Activated T-cell treated with anti-CD3 and anti-CD28 coated beads, Interleukin-2, amount 50 U/mL, for 48 hours (primary cell): ENCODE measurements around the gene CCDC170.
"Not testable (repeated sequence)": the region's sequence is repeated elsewhere in the genome, so short reads cannot be mapped to it uniquely, and the experiment has no call there.

Experiments
- DNase-seq, 2 experiments: peaks; one replicate each; pipeline ENCODE4 v3.0.0-alpha.2; 2020

Gene CCDC170

GRCh38 chr6:151494235-151494935, 568 bp downstream of the CCDC170 start:
- peak; percentile 34 to 35 for DNase-seq

- no peak for DNase-seq
Measured at GRCh38 chr6:151494936-151495320, 1.1 kb downstream of the CCDC170 start.

- no peak for DNase-seq
Measured at GRCh38 chr6:151495380-151495779, 1.6 kb downstream of the CCDC170 start.

DNA sequence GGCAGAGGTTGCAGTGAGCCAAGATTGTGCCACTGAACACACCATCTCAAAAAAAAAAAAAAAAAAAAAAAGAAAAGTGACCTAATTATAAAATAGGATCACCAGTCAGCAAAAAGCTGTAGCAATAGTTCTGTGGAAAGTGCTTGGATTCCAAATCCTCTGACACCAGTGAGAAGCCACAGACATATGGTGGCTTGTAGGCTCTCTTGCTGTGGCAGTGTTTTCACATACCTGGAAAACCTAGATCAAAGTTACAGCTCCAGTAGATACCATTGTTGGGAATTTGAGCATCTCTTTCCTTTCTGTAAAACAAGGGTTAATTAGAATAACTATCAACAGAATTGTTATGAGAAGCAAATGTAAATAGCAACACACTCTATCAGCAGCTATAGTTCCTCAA, 4.1 kb downstream of the CCDC170 start:
- DNase-seq: no peak

DNA sequence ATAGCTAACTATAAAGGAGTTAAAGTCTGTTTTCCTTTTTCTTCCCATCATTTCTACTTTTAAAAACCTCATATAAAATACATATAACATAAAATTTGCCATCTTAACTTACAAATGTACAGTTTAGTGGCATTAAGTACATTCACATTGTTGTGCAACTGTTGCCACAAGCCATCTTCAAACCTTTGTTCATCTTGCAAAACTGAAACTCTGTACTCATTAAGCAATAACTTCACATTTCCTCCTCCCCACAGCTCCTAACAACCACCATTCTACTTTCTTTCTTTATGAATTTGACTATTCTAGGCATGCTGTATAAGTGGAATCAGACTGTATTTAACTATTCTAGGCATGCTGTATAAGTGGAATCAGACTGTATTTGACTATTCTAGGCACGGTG, 4.5 kb downstream of the CCDC170 start:
- no peak for DNase-seq

GRCh38 chr6:151499551-151499950, 5.7 kb downstream of the CCDC170 start:
- DNase-seq: no peak

GRCh38 chr6:151501511-151502136, 7.8 kb downstream of the CCDC170 start:
- no peak for DNase-seq

GRCh38 chr6:151502499-151502898, 8.7 kb downstream of the CCDC170 start:
- DNase-seq: no peak

- DNase-seq: no peak
Measured at GRCh38 chr6:151506761-151507160, 12.9 kb downstream of the CCDC170 start.

DNA sequence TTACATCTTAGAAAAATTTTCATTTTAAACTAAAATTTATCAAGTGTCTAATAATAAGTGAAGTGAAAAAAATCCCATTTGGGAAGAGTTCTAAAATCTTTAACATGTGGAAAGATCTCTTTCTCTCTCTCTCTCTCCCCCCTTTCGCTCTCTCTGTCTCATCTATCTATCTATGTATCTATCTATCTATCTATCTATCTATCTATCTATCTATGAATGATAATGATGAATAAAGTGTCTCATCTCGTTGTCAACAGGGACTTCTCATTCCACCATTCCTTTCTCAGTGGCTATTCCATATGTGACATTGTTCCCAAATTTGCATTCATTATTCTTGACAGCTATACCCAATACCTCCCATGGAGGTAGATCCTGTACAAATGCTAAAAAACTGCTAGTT, 15.2 kb downstream of the CCDC170 start:
- no peak for DNase-seq

DNA sequence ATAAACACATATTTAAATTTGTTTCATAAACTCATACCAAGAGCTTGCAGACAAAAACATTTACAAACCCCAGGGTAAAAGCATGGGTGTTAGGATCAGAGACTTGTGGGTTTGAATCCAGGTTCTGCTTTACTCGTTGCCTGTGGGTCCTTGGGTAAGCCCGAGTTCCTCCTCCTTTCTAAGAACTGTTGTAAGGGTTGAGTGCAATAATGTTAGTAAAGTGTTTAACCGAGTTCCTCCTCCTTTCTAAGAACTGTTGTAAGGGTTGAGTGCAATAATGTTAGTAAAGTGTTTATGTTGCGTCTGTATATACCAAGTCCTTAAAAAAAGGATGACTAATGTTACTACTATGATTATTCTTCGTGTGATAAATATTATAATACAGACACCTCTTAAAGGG, 18.7 kb downstream of the CCDC170 start:
- DNase-seq: no peak

DNA sequence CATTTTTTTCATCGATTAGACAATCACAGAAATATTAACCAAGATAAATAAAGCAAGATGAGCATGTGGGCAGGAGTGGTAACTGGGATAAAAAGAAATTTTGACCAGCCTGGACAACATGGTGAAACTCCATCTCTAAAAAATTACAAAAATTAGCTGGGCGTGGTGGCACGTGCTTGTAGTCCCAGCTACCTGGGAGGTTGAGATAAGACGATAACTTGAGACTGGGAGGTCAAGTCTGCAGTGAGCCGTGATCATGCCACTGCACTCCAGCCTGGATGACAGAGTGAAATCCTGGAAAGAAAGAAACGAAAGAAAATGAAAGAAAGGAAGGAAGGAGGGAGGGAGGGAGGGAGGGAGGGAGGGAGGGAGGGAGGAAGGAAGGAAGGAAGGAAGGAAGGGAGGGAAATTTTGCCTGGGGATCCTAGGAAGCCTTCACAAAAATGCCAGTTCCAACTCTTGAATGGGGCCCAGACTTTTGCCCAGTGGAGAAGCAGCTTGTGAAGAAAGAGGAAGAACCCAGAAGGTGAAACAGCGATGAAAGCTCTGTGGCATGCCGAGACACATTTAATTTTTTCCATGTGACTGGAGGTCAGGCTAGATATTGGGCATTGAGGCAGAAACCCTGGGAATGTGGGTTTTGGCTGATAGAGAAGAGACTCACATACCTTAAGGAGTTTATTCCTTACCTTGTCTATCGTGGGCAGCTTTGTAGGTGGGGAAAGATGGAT, 20.3 kb downstream of the CCDC170 start:
- DNase-seq: no peak

- DNase-seq: not testable (repeated sequence)
Measured at GRCh38 chr6:151518992-151519391, 25.2 kb downstream of the CCDC170 start.

- DNase-seq: no peak
Measured at GRCh38 chr6:151523034-151523433, 29.2 kb downstream of the CCDC170 start.

DNA sequence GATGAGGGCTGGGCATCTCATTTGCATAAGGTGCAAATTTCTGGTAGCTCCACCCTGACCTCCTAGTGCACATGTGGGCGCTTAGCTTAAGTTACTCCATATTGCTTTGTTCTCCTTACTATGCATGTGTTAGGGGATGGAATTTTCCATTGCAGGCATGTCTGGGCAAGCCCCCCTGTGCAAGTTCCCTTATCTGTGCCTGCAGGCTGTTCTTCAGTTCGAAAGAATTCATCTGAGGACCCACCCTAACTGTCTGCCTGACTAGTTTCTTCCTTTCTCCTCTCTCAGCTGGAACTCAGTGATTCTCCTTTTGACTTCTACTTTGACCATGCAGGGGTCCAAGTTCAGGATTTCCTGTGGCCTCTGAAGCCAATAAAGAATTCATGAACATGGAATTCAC, 30.2 kb downstream of the CCDC170 start:
- no peak for DNase-seq

GRCh38 chr6:151534576-151534975, 40.8 kb downstream of the CCDC170 start:
- DNase-seq: no peak

DNA sequence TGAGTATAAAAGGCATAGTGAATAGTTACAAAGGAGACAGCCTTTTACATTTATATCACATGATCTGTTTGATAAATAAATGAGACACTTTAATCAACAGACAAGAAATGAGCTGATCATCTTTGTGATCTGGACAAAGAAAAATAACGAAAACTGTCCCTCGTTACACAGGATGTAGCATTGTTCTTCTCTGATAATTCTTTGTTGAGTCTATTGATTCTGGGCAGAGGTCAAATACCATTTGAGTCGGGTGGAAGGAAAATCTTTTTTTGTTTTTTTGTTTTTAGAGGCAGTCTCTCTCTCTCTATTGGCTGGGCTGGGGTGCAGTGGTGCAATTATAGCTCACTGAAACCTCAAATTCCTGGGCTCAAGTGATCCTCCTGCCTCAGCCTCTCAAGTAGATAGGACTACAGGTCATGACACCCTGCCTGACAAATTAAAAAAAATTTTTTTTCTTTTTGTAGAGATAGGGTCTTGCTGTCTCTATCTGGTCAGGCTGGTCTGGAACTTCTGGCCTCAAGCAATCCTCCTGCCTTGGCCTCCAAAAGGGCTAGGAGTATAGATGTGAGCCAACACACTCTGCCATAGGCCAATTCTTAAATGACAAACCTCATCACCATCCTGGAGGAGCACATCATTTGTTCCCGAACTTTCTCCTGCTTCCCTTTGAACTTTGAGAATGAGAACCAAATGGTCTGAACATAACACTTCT, 41.8 kb downstream of the CCDC170 start:
- DNase-seq: no peak

- no peak for DNase-seq
Measured at GRCh38 chr6:151536188-151536479, 42.3 kb downstream of the CCDC170 start.

DNA sequence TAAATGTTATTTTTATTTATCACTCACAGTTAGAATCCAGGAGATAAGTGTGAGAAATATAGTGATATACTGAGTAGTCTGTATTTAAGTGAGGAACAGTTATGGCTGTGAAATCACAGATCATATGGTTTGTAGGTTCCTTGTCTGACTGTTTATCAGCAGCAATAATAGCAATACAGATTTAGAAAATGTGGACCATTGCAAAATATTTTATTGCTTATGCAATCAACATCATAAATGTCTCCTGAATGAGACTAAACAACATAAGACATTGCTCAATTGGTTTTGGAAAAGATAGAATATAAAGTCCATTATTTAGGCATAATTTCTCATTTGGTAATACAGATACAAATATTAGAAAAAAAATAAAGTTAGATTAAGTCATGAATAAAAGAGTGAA, 43.7 kb downstream of the CCDC170 start:
- no peak for DNase-seq

- no peak for DNase-seq
Measured at GRCh38 chr6:151539506-151540268, 45.9 kb downstream of the CCDC170 start.

DNA sequence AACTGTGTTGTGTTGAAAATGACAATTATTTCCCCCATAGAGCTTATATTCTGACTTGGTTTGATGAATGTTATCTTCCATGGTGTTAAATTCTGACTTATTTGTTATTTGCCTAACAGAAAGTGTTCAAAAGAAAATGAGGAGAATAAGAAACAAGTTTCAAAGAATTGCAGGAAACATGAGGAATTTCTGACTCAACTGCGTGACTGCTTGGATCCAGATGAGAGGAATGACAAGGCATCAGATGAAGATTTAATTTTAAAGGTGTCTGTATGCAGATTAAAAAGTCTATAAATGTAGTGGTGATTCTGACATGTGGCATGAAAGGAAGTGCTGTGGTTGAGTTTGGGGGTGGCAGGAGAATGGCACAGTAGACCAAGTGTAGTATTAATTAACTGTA, 50.6 kb downstream of the CCDC170 start:
- DNase-seq: no peak

GRCh38 chr6:151544884-151545283, 51.1 kb downstream of the CCDC170 start:
- not testable (repeated sequence) for DNase-seq
